Panc1 (cell line): ENCODE results near the gene CELF1. TPM values are rescaled to one million over a fixed set of nuclear protein-coding genes. Genes with fewer than 3 reads are reported as not detected.

ENCODE experiments used
- ATAC-seq: fragments of 200-7000 bp; cut with Tn5 transposase; 2 replicates; pipeline ENCODE4 v1.9.1; 2020; ENCODE audit warnings: mild to moderate bottlenecking, moderate library complexity
- BruUV-seq: library from RNA; stranded (reverse); fragments of 400-500 nt; replicated peaks from 2 replicates; lab custom pipeline; 2021; lab: Mats Ljungman, UMichigan
- CTCF ChIA-PET: fragments of 300-600 bp; sonication (Branson Sonifier 250); formaldehyde crosslinking; loops from one replicate; lab custom pipeline; 2022; ENCODE audit warnings: antibody characterized with exemption; lab: Charles Lee
- POLR2A ChIA-PET: fragments of 300-600 bp; sonication (Branson Sonifier 250); formaldehyde crosslinking; loops from one replicate; lab custom pipeline; 2022; ENCODE audit warnings: antibody characterized with exemption; lab: Charles Lee
- DNase-seq: peaks from one replicate; pipeline ENCODE4 v3.0.0-alpha.2; 2010; ENCODE audit warnings: low read depth, low spot score
- H3K27ac ChIP-seq: 2 replicates; pipeline ENCODE4 v1.5.1; 2011; ENCODE audit warnings: mild to moderate bottlenecking, low read length, inconsistent platforms
- H3K27me3 ChIP-seq: fragments of 200-500 bp; sonication (Bioruptor generic); 2 replicates; pipeline ENCODE4 v1.6.0; 2014; ENCODE audit warnings: low read length, inconsistent platforms; ENCODE audit not compliant: control insufficient read depth, insufficient read depth
- H3K36me3 ChIP-seq: fragments of 200-500 bp; sonication (Bioruptor generic); 2 replicates; pipeline ENCODE4 v1.5.1; 2014; ENCODE audit warnings: inconsistent platforms, mild to moderate bottlenecking, low read length, moderate library complexity; ENCODE audit not compliant: control insufficient read depth, insufficient read depth
- H3K4me1 ChIP-seq: 2 replicates; pipeline ENCODE4 v1.5.1; 2011; ENCODE audit warnings: inconsistent platforms, mild to moderate bottlenecking, low read length, moderate library complexity; ENCODE audit not compliant: control insufficient read depth, insufficient read depth
- H3K4me3 ChIP-seq, 2 experiments: 2 replicates each; pipeline ENCODE4 v1.5.1; 2011 to 2012; ENCODE audit warnings: low read depth in 2 of 2, low read length in 2 of 2, mild to moderate bottlenecking in 2 of 2, inconsistent platforms in 1 of 2, moderate library complexity in 1 of 2
- H3K9me3 ChIP-seq: fragments of 200-500 bp; sonication (Bioruptor generic); 2 replicates; pipeline ENCODE4 v1.5.1; 2014; ENCODE audit warnings: low read depth, mild to moderate bottlenecking, inconsistent platforms, low read length, moderate library complexity; ENCODE audit not compliant: control insufficient read depth, insufficient read depth
- CTCF ChIP-seq: fragments of 450-650 bp; IDR thresholded peaks from 2 replicates; pipeline ENCODE4 v1.5.1; 2017; ENCODE audit warnings: mild to moderate bottlenecking
- POLR2AphosphoS5 ChIP-seq: IDR thresholded peaks from 2 replicates; pipeline ENCODE4 v1.6.1; 2012; ENCODE audit warnings: mild to moderate bottlenecking, low read depth, low read length, moderate library complexity
- REST ChIP-seq, 2 experiments: IDR thresholded peaks; 2 replicates each; pipeline ENCODE4 v1.6.1; 2011 to 2012; ENCODE audit warnings: low read depth in 2 of 2, control low read depth in 1 of 2, low read length in 1 of 2, mild to moderate bottlenecking in 1 of 2, moderate library complexity in 1 of 2; ENCODE audit not compliant: insufficient read depth in 1 of 2
- SIN3A ChIP-seq: IDR thresholded peaks from 2 replicates; pipeline ENCODE4 v1.6.1; 2012; ENCODE audit warnings: low read depth, mild to moderate bottlenecking, low read length, moderate library complexity, borderline replicate concordance; ENCODE audit not compliant: insufficient read depth
- TCF7L2 ChIP-seq: IDR thresholded peaks from 2 replicates; pipeline ENCODE4 v1.6.1; 2011; ENCODE audit warnings: mild to moderate bottlenecking, low read depth, low read length, inconsistent platforms
- in situ Hi-C: cut with HindIII; loops from 2 replicates; pipeline ENCODE4 v1.10.0; 2016; ENCODE audit warnings: low sequenced_read_pairs, low pct_unique_long_range_greater_than_20kb
- intact Hi-C: fragments of 100-400 bp; cut with micrococcal nuclease; formaldehyde crosslinking; loops from one replicate; pipeline ENCODE4 v1.10.0; 2022; ENCODE audit not compliant: unreplicated experiment
- total RNA-seq: library from RNA; stranded (reverse); gene quantifications from one replicate; pipeline ENCODE4 v1.2.1, GENCODE V29; 2021; ENCODE audit not compliant: unreplicated experiment

CELF1 gene
- total RNA-seq, 1 experiment from 2014 or later: 160 TPM

DNA sequence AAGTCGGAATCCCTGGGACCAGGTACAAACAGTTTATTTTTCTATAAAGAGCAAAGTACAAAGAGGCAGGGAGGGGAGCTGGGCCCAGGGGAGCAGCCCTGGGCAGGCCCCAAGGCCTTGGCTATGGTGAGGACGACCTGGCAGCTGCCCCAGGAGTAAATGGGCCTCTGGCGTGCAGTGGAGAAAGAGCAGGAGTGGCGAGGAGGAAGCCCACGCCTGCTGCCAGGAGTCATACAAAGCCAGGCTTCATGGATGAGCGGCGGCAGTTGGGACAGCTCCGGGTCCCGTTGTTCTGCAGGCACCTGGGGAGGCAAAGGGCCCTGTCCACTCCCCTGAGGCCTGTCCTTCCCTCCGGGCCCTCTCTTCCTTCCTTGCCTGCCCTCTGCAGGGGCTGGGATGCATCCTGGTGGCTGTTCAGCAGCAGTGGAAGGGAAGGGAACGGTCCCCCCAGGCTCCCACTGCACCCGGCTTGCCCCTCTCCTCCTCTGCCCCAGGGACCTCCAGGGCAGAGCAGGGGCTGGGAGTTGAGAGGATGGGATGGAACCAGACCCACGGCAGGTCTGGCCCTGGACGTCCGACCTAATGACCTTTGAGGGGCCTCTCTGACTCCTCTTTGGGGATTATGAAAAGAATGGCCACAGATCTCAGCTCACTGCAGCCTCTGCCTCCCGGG, 115.0 kb downstream of the CELF1 start:
- no peaks in the 10 kb centered on the region for H3K9me3 ChIP-seq
- peak; percentile 30 for ATAC-seq
- in situ Hi-C loops: no loop called here
- H3K36me3 ChIP-seq: no peaks in the 10 kb centered on the region
- H3K27ac ChIP-seq: no peak overlapping the region
- BruUV-seq: no TSS peak
- intact Hi-C loops: no loop called here
- no peak overlapping the region for H3K4me3 ChIP-seq
- DNase-seq: no peak
- CTCF ChIA-PET: no interaction called here
- no peak for TF ChIP-seq CTCF
- TF ChIP-seq POLR2AphosphoS5: no peak
- TF ChIP-seq SIN3A: no peak
- no peak for TF ChIP-seq REST (IDR thresholded peaks at IDR 0.05; ENCODE audit: insufficient read depth in 1 of 2, low read depth in 2 of 2, low read length in 1 of 2)
- no peak for TF ChIP-seq TCF7L2
- no peaks in the 10 kb centered on the region for H3K4me1 ChIP-seq
- POLR2A ChIA-PET: interaction anchor here (0.5 kb wide), 1 partner anchor 37 kb away, joined by 6 read pairs; no protein-coding TSS in a partner anchor
- no peaks in the 10 kb centered on the region for H3K27me3 ChIP-seq

DNA sequence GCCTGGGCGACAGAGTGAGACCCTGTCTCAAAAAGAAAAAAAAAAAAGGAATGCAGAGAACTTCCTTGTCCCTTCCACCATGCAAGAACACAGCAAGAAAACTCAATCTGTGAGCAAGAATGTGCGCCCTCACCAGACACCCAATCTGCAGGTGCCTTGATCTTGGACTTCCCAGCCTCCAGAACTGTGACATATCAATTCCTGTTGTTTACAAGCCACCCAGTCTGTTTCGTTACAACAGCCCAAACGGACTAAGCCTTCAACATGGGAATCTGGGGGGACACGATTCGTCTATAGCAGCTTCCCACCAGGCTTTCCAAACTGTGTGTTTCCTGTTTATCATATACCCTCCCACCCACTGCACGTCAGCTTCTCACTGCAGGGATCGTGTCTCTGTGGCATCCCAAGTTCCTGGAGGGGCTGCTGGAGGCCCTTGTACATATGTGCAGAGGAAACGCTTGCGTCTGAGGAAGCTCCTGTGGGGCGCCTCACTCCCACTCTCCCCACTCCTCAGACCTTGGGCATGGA, 115.7 kb downstream of the CELF1 start:
- in situ Hi-C loops: no loop called here
- no TSS peak for BruUV-seq
- TF ChIP-seq TCF7L2: no peak
- TF ChIP-seq CTCF: no peak
- TF ChIP-seq SIN3A: no peak
- TF ChIP-seq REST (IDR thresholded peaks at IDR 0.05; ENCODE audit: insufficient read depth in 1 of 2, low read depth in 2 of 2, low read length in 1 of 2): no peak
- no peak for TF ChIP-seq POLR2AphosphoS5
- no peaks in the 10 kb centered on the region for H3K9me3 ChIP-seq
- no peaks in the 10 kb centered on the region for H3K27me3 ChIP-seq
- DNase-seq (no peak), ATAC-seq (no peak)
- intact Hi-C loops: no loop called here
- ChIA-PET CTCF (no interaction called here), POLR2A (no interaction called here)
- H3K4me3 ChIP-seq: no peak overlapping the region
- no peak overlapping the region for H3K27ac ChIP-seq
- H3K36me3 ChIP-seq: no peaks in the 10 kb centered on the region
- no peaks in the 10 kb centered on the region for H3K4me1 ChIP-seq
